Adipocyte (in vitro differentiated cells): Measurements from ENCODE around the gene BFSP2.

Experiments used
- DNase-seq: peaks from one replicate; pipeline ENCODE4 v3.0.0-alpha.2; 2015; ENCODE audit warnings: low read depth
- H3K27me3 ChIP-seq: replicated peaks from 2 replicates; pipeline ENCODE4 v1.7.0; 2013; ENCODE audit warnings: mild to moderate bottlenecking, low read length, moderate library complexity; ENCODE audit not compliant: control insufficient read depth, insufficient read depth
- H3K36me3 ChIP-seq: 2 replicates; pipeline ENCODE4 v1.7.0; 2013; ENCODE audit warnings: low read length, mild to moderate bottlenecking, moderate library complexity; ENCODE audit not compliant: control insufficient read depth, insufficient read depth, severe bottlenecking
- H3K4me1 ChIP-seq: 2 replicates; pipeline ENCODE4 v1.7.0; 2013; ENCODE audit warnings: mild to moderate bottlenecking, low read length, moderate library complexity; ENCODE audit not compliant: control insufficient read depth, insufficient read depth
- H3K4me3 ChIP-seq: 2 replicates; pipeline ENCODE4 v1.7.0; 2013; ENCODE audit warnings: mild to moderate bottlenecking, low read length, moderate library complexity
- H3K9ac ChIP-seq: 2 replicates; pipeline ENCODE4 v1.7.0; 2013; ENCODE audit warnings: mild to moderate bottlenecking, low read length, moderate library complexity
- H3K9me3 ChIP-seq: 2 replicates; pipeline ENCODE4 v1.7.0; 2013; ENCODE audit warnings: mild to moderate bottlenecking, low read length, moderate library complexity; ENCODE audit not compliant: control insufficient read depth

The BFSP2 gene

DNA sequence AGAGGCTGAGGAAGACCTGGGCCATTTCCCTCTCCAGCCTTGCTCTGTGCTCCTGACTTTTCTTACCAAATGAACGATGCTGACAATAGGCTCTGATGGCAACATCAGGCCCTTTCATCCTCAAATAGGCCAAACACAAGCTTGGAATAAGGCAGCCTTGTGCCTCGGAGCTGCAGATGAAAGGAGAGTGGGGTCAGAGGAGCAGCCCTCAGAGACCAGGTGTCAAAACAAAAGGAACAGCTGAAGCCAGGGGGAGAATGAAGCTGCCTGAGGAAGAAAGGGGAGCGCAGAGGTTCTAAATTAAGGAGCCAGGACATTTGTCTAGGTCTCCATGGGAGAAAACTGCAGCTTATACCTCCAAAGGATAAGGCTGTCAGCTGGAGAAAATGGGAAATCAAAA is 5.1 kb downstream of the BFSP2 start:
- Histone ChIP-seq H3K4me3 (no peak overlapping the region), H3K27me3 (no peaks in the 10 kb centered on the region), H3K9me3 (no peaks in the 10 kb centered on the region), H3K4me1 (peaks cover 13% of the 10 kb centered on the region), H3K36me3 (no peaks in the 10 kb centered on the region), H3K9ac (no peak overlapping the region)
- no peak for DNase-seq

DNA sequence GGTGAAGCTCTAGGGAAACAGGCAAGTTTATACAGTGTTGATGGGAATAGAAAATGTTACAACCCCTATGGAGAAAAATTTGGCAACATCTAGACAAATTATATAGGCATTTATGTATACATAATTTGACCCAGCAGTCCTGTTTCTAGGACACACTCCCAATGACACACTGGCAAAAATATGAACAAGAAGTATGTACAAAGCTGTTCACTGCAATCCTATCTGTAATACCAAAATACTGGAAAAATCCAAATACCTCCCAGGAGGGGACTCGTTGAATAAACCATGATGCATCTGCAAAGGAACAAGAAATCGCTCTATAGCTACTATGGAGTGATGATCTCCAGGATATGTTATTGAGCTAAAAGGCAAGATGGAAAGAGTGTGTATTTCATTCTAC is 8.5 kb downstream of the BFSP2 start:
- H3K4me1 ChIP-seq, result peaks cover 16% of the 10 kb centered on the region
- H3K27me3 ChIP-seq, result no peaks in the 10 kb centered on the region
- peak; percentile 63 for DNase-seq
- no peaks in the 10 kb centered on the region for H3K9me3 ChIP-seq
- no peak overlapping the region for H3K9ac ChIP-seq
- H3K4me3 ChIP-seq, result peak overlapping the region; percentile 2
- no peaks in the 10 kb centered on the region for H3K36me3 ChIP-seq

- H3K9ac ChIP-seq, result no peak overlapping the region
- peak; percentile 68 for DNase-seq
- peaks cover 20% of the 10 kb centered on the region for H3K4me1 ChIP-seq
- peak overlapping the region; percentile 2 for H3K4me3 ChIP-seq
- H3K36me3 ChIP-seq, result no peaks in the 10 kb centered on the region
- H3K9me3 ChIP-seq, result no peaks in the 10 kb centered on the region
- H3K27me3 ChIP-seq, result no peaks in the 10 kb centered on the region
These were observed 9.1 kb downstream of the BFSP2 start for GRCh38 chr3:133408961-133409360.

DNA sequence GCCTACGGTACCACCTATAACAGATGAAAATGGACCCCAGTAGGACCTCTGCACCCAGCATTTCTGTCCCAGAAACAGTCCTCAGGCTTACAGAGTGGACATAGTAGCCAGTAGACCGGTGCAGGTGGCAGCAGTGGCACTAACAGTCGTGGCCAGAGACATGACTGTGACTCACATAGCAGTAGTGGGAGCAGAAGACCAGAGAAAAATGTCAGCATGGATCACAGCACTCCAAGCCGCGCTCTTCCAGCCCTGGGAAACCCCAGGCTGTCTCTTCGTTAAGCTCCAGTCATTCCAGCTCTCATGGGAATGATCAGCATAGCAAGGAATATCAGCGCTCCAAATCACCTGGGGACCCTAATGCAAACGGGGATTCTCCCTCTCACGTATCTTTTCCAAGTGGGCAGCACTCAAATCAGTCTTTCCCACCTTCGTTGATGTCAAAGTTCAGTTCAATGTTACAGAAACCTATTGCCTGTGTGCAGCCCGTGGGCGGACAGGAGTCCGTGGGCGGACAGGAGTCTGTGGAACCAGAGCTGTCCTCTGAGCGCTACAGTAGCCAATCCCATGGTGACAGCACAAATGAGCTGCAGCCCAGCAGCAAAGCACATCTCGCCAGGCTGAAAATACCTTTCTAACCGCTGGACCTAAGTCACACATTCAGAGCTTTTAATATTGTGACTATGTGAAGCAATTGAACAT is 10.5 kb downstream of the BFSP2 start:
- no peak for DNase-seq
- no peak overlapping the region for H3K9ac ChIP-seq
- H3K4me3 ChIP-seq, result no peak overlapping the region
- peaks cover 20% of the 10 kb centered on the region for H3K4me1 ChIP-seq
- no peaks in the 10 kb centered on the region for H3K36me3 ChIP-seq
- H3K9me3 ChIP-seq, result no peaks in the 10 kb centered on the region
- H3K27me3 ChIP-seq, result no peaks in the 10 kb centered on the region

- Histone ChIP-seq H3K9ac (no peak overlapping the region), H3K9me3 (no peaks in the 10 kb centered on the region), H3K36me3 (no peaks in the 10 kb centered on the region), H3K4me3 (peak overlapping the region; percentile 70), H3K27me3 (no peaks in the 10 kb centered on the region), H3K4me1 (peaks cover 20% of the 10 kb centered on the region)
- no peak for DNase-seq
These were observed 12.6 kb downstream of the BFSP2 start for GRCh38 chr3:133412183-133413132.

GRCh38 chr3:133413161-133414020 is 13.5 kb downstream of the BFSP2 start:
- Histone ChIP-seq H3K4me3 (peak overlapping the region; percentile 70), H3K27me3 (peaks cover 5% of the 10 kb centered on the region), H3K9ac (peak overlapping the region; percentile 62), H3K4me1 (peaks cover 17% of the 10 kb centered on the region), H3K9me3 (no peaks in the 10 kb centered on the region), H3K36me3 (no peaks in the 10 kb centered on the region)
- DNase-seq, result peak; percentile 36

- Histone ChIP-seq H3K9me3 (no peaks in the 10 kb centered on the region), H3K4me1 (peaks cover 12% of the 10 kb centered on the region), H3K9ac (no peak overlapping the region), H3K27me3 (peaks cover 5% of the 10 kb centered on the region), H3K36me3 (no peaks in the 10 kb centered on the region), H3K4me3 (no peak overlapping the region)
- DNase-seq, result no peak
These were observed 14.2 kb downstream of the BFSP2 start for GRCh38 chr3:133414021-133414392.

GRCh38 chr3:133418361-133418760 is 18.5 kb downstream of the BFSP2 start:
- DNase-seq, result no peak

DNA sequence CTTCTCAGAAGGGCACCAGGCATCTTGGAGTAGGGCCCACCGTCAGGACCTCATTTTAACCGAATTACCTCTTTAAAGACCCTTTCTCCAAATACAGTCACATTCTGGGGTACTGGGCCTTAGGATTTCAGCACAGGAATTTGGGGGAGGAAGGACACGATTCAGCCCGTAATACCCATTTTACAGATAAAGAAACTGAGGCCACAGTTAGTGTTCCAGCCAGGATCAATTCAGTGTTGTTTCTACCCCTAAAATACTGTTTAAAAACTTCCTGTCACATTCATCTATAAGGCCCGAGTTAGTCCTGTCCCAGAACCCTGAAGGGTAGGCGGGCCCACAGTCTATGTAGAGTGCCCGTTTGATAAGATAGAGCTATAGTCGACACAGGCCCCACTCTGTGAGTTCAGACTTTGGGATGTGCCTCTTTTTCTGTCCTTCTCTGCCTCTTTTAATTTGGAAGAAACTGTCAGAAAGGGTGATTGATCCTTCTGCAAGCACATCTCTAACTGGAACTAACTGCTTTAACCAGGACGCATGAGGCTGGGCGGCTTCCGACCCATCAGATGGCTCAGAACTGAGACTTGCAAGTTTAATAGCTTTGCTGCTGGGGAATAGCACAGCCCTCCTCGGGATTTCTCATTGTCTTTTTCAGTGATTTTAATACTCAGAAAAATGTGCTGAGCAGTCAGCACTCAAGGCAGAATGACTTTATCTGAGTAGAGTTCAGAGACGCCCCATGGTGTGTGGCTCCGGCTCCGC is 19.5 kb downstream of the BFSP2 start:
- peaks cover 19% of the 10 kb centered on the region for H3K27me3 ChIP-seq
- H3K36me3 ChIP-seq, result no peaks in the 10 kb centered on the region
- peaks cover 3% of the 10 kb centered on the region for H3K4me1 ChIP-seq
- H3K4me3 ChIP-seq, result no peak overlapping the region
- DNase-seq, result no peak
- H3K9ac ChIP-seq, result no peak overlapping the region
- H3K9me3 ChIP-seq, result no peaks in the 10 kb centered on the region

More at GRCh38 chr3:133418361-133418760, 18.5 kb downstream of the BFSP2 start:
- Histone ChIP-seq H3K4me3 (no peak overlapping the region), H3K9me3 (no peaks in the 10 kb centered on the region), H3K36me3 (no peaks in the 10 kb centered on the region), H3K4me1 (peaks cover 5% of the 10 kb centered on the region), H3K9ac (no peak overlapping the region), H3K27me3 (peaks cover 19% of the 10 kb centered on the region)

DNA sequence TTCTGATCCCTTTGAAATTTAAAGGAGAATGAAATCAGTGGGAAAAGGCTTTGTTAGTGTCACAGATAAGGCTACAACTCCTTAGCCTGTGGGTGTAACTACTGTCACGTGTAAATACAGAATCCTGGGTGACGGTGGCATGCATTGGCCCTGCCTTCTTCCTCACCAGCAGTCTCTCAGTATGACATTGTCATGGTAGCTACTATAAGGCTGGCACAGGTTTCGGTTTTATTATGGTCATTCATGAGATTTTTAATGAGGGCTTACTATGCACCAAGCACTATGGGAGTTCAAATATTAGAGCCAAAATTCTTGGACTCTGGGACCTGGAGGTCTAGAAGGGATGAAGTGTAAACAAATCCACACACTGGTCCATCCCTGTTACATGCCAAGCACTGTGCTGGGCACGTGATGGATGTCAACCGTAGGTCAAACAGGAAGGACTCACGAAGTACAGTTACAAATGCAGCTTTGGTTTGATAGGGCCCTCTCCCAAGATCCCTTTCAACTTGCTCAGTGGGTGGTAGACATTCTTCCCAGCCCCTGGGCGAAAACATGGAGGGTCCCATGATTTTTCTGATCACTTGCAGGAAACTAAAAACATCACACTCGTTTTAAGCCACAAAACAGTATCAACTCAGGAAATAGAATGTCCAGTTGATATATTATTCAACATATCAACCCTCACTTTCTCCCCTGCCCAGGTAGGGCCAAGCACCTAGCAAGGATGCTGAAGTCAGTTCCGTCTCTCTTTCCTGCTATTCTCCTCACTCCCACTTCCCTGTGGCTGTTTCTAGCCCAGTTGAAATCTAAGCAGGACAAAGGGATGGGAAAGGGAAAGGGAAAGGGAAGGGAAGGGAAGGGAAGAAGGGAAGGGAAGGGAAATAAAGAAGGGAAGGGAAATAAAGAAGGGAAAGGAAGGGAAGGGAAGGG is 25.3 kb downstream of the BFSP2 start:
- H3K9me3 ChIP-seq, result no peaks in the 10 kb centered on the region
- no peak for DNase-seq
- H3K9ac ChIP-seq, result no peak overlapping the region
- H3K4me1 ChIP-seq, result peaks cover 3% of the 10 kb centered on the region
- H3K27me3 ChIP-seq, result peaks cover 11% of the 10 kb centered on the region
- no peaks in the 10 kb centered on the region for H3K36me3 ChIP-seq
- H3K4me3 ChIP-seq, result no peak overlapping the region
